B cell (primary cell): ENCODE results near the gene WIPI1. TPM values are rescaled to one million over a fixed set of nuclear protein-coding genes. Genes with fewer than 3 reads are reported as not detected.

Experiments used
- ATAC-seq: fragments of 200-7000 bp; cut with Tn5 transposase; one replicate; pipeline ENCODE4 v1.10.0; 2021; ENCODE audit warnings: low read depth, mild to moderate bottlenecking, moderate number of reproducible peaks, moderate library complexity
- CTCF ChIA-PET: fragments of 350-600 bp; sonication (Branson Sonifier 250); formaldehyde crosslinking; loops from one replicate; lab custom pipeline; 2021; ENCODE audit warnings: antibody characterized with exemption, inconsistent platforms; lab: Charles Lee
- POLR2A ChIA-PET: fragments of 350-600 bp; sonication (Branson Sonifier 250); formaldehyde crosslinking; loops from one replicate; lab custom pipeline; 2021; ENCODE audit warnings: antibody characterized with exemption; lab: Charles Lee
- DNase-seq: peaks from one replicate; pipeline ENCODE4 v3.0.0; 2013
- H2AFZ ChIP-seq: 2 replicates; pipeline ENCODE4 v1.6.1; 2012; ENCODE audit warnings: mild to moderate bottlenecking, low read depth, low read length; ENCODE audit not compliant: insufficient read depth, poor library complexity, severe bottlenecking
- H3K27ac ChIP-seq, 2 donors: 1 replicate in 1 of 2; 2 replicates in 1 of 2; pipeline ENCODE4 v1.5.1; 2012 to 2013; ENCODE audit warnings: low read length in 2 of 2, mild to moderate bottlenecking in 2 of 2, moderate library complexity in 1 of 2
- H3K27me3 ChIP-seq, 4 experiments: fragments of 200-600 bp in 1 of 4; sonication (generic) in 1 of 4; replicated peaks in 1 of 4; 1 replicate in 2 of 4; 2 replicates in 2 of 4; pipeline versions ENCODE4 v1.6.1 to v1.7.0; 2013 to 2016; ENCODE audit warnings: low read length in 3 of 4, mild to moderate bottlenecking in 2 of 4, mixed read lengths in 1 of 4, moderate library complexity in 1 of 4; ENCODE audit not compliant: insufficient read depth in 4 of 4, control insufficient read depth in 3 of 4; ENCODE audit errors: control extremely low read depth in 1 of 4
- H3K36me3 ChIP-seq, 2 experiments: replicated peaks in 1 of 2; 1 replicate in 1 of 2; 2 replicates in 1 of 2; pipeline versions ENCODE4 v1.6.1 to v1.7.1; 2013; ENCODE audit warnings: low read length in 1 of 2; ENCODE audit not compliant: insufficient read depth in 2 of 2, control insufficient read depth in 1 of 2; ENCODE audit errors: control extremely low read depth in 1 of 2, extremely low read depth in 1 of 2
- H3K4me1 ChIP-seq, 2 donors: fragments of 200-600 bp in 1 of 2; sonication (generic) in 1 of 2; 1 replicate in 1 of 2; 2 replicates in 1 of 2; pipeline versions ENCODE4 v1.5.1 to v1.6.1; 2013 to 2017; ENCODE audit warnings: low read length in 2 of 2; ENCODE audit not compliant: control insufficient read depth in 2 of 2, insufficient read depth in 2 of 2
- H3K4me2 ChIP-seq: replicated peaks from 2 replicates; pipeline ENCODE3; 2012; ENCODE audit warnings: mild to moderate bottlenecking, low read depth, low read length; ENCODE audit not compliant: poor library complexity, severe bottlenecking
- H3K4me3 ChIP-seq, 5 experiments: fragments of 200-600 bp in 1 of 5; sonication (generic) in 1 of 5; 1 replicate in 3 of 5; 2 replicates in 2 of 5; pipeline versions ENCODE4 v1.5.1 to v1.7.0; 2011 to 2016; ENCODE audit warnings: low read length in 4 of 5, mild to moderate bottlenecking in 4 of 5, low read depth in 2 of 5, control low read depth in 1 of 5, moderate library complexity in 1 of 5; ENCODE audit not compliant: insufficient read depth in 1 of 5; ENCODE audit errors: control extremely low read depth in 1 of 5, extremely low read depth in 1 of 5
- H3K79me2 ChIP-seq: fragments of 200-600 bp; sonication (generic); one replicate; pipeline ENCODE4 v1.6.0; 2016; ENCODE audit warnings: low read length; ENCODE audit not compliant: control insufficient read depth, insufficient read depth
- H3K9ac ChIP-seq: fragments of 200-600 bp; sonication (generic); 2 replicates; pipeline ENCODE4 v1.6.1; 2017; ENCODE audit warnings: mild to moderate bottlenecking, low read length, moderate library complexity
- H3K9me3 ChIP-seq, 3 donors: one replicate each; pipeline versions ENCODE4 v1.6.1 to v1.7.1; 2013; ENCODE audit warnings: low read length in 2 of 3; ENCODE audit not compliant: control insufficient read depth in 2 of 3, insufficient read depth in 1 of 3; ENCODE audit errors: control extremely low read depth in 1 of 3
- H4K20me1 ChIP-seq: 2 replicates; pipeline ENCODE4 v1.6.0; 2012; ENCODE audit warnings: mild to moderate bottlenecking, low read length; ENCODE audit not compliant: insufficient read depth, control insufficient read depth, poor library complexity, severe bottlenecking
- H3K27ac Mint-ChIP-seq: one replicate; pipeline ENCODE4 v1.8.0; 2021; ENCODE audit warnings: mixed read lengths
- H3K27me3 Mint-ChIP-seq: one replicate; pipeline ENCODE4 v1.8.0; 2021; ENCODE audit warnings: mixed read lengths
- H3K4me1 Mint-ChIP-seq: one replicate; pipeline ENCODE4 v1.8.0; 2021; ENCODE audit warnings: mixed read lengths
- H3K4me3 Mint-ChIP-seq: one replicate; pipeline ENCODE4 v1.8.0; 2021; ENCODE audit warnings: mixed read lengths
- H3K9me3 Mint-ChIP-seq: one replicate; pipeline ENCODE4 v1.8.0; 2022; ENCODE audit warnings: mixed read lengths; ENCODE audit not compliant: insufficient read depth
- CTCF ChIP-seq: fragments of 200-600 bp; IDR thresholded peaks from one replicate; pipeline ENCODE4 v1.8.0; 2022; ENCODE audit warnings: antibody characterized with exemption, mild to moderate bottlenecking
- EZH2 ChIP-seq: IDR thresholded peaks from 2 replicates; pipeline ENCODE4 v1.6.1; 2012; ENCODE audit warnings: borderline replicate concordance, low read depth, mild to moderate bottlenecking, moderate library complexity, low read length; ENCODE audit not compliant: insufficient read depth, poor library complexity, severe bottlenecking
- WGBS: methylation state at CpG from one replicate; pipeline ENCODE4 v1.1.5; 2013; ENCODE audit warnings: missing lambda C conversion rate; ENCODE audit not compliant: insufficient coverage; 5-methylcytosine and 5-hydroxymethylcytosine counted together
- intact Hi-C: fragments of 100-400 bp; cut with micrococcal nuclease; formaldehyde crosslinking; loops from one replicate; pipeline ENCODE4 v1.10.0; 2022
- polyA plus RNA-seq: library from polyadenylated mRNA; depleted of rRNA; stranded (reverse); fragments of >200 nt; gene quantifications from 2 replicates; pipeline ENCODE4 v1.2.3, GENCODE V29; 2012
- total RNA-seq, 2 donors: library from RNA; stranded (reverse); fragments of 120-200 nt in 1 of 2; gene quantifications; 1 replicate in 1 of 2; 2 replicates in 1 of 2; pipeline versions ENCODE4 v1.2.3 to v1.2.4, GENCODE V29; 2013 to 2022

WIPI1 gene
- total and polyA plus RNA-seq, 2 donors (not counting 1 experiment from before 2014, with no cell fraction given), result 6.0 to 14.7 TPM

GRCh38 chr17:68458260-68459036 is 1.2 kb upstream of the WIPI1 start:
- CTCF ChIA-PET, result interaction anchor here (0.8 to 7.4 kb wide), 21 partner anchors 8 to 500 kb away, joined by 3 to 42 read pairs (median 5); partner anchors contain the start of gene AMZ2
- H3K4me2 ChIP-seq, result peak overlapping the region; percentile 73
- TF ChIP-seq EZH2 (no peak), CTCF (no peak)
- peak overlapping the region; percentile 82 for H3K4me3 Mint-ChIP-seq
- no peaks in the 10 kb centered on the region for H3K36me3 ChIP-seq
- peak overlapping the region; percentile 55 to 67 (median 63) for H3K4me3 ChIP-seq
- H3K9me3 Mint-ChIP-seq, result no peaks in the 10 kb centered on the region
- H2AFZ ChIP-seq, result peak overlapping the region; percentile 74
- intact Hi-C loops, result loop anchor here (5.0 kb wide), 3 partner anchors 251 to 646 kb away; no protein-coding TSS in a partner anchor
- H4K20me1 ChIP-seq, result no peaks in the 10 kb centered on the region
- no CpG with 5 or more reads among the region's 12 CpGs for WGBS
- H3K4me1 Mint-ChIP-seq, result peaks cover 22% of the 10 kb centered on the region
- H3K27ac ChIP-seq, result peak overlapping the region; percentile 56 to 75
- peak overlapping the region; percentile 65 for H3K27ac Mint-ChIP-seq
- no peaks in the 10 kb centered on the region for H3K27me3 ChIP-seq
- peaks cover 10 to 21% of the 10 kb centered on the region in 2 donors for H3K4me1 ChIP-seq
- POLR2A ChIA-PET, result interaction anchor here (0.6 to 2.7 kb wide), 8 partner anchors 21 to 740 kb away, joined by 3 to 16 read pairs (median 5); partner anchors contain the start of genes AMZ2, KPNA2, NOL11 and SLC16A6
- H3K27me3 Mint-ChIP-seq, result no peaks in the 10 kb centered on the region
- no peaks in the 10 kb centered on the region for H3K79me2 ChIP-seq
- ATAC-seq, result no peak
- H3K9me3 ChIP-seq, result no peaks in the 10 kb centered on the region
- peak overlapping the region; percentile 58 for H3K9ac ChIP-seq
- no peak for DNase-seq
